GM21367 (cell line): Measurements from ENCODE around the gene THEM4.

ENCODE experiments used
- ATAC-seq: cut with Tn5 transposase; IDR thresholded peaks from one replicate; pipeline ENCODE4 v1.9.1; 2021; ENCODE audit not compliant: unreplicated experiment

The THEM4 gene

DNA sequence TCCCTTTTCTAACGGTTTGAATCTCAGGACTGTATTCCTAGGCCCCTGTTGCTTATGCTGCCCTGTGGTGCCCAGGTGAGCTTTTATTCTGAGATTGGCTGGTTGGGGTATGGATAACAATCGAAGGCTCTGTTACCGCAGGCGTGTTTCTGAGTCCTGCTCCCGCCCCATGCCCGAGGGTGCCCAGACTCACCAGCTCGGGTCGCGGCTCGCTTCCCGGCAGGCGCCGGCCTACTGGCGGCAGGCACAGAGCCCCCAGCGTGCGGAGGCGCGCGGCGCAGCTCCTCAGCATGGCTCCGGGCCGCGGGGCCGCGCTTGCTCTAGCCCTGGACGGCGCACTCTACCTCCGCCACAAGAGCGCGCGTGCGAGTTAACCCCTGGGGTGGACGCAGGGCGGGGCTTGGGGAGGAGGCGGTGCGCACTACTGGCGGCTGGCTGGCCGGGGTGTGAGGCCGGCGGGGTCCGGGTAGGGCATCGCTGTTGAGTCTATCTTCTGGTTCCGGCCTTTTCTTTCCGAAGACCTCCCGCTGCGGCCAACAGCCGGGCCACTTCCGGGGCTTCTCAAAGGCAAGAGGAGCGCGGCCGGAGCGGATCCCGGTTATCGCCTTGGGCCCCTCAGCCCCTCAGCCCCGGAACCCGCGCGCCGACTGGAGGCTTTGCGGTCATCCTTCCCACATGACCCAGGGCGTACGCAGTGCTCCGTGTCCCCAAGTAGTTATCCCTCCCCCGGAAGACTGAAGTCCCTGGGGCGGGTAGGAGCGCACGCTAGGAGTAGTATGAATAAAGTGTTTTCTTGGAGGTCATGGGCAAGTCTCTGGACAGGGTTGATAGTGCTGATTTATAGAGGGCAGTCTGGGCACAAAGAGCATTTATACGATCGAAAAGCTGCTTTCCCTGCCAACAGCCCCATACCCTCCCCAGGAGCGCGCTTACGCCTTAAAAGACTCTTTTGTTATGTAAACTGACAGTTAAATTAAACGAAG, at the start of gene THEM4:
TSS of gene THEM4 (minus strand) at position 345 of the 983 bp plus-strand sequence. CDS start at position 292, 53 bp downstream.
- ATAC-seq, result peak; percentile 97

DNA sequence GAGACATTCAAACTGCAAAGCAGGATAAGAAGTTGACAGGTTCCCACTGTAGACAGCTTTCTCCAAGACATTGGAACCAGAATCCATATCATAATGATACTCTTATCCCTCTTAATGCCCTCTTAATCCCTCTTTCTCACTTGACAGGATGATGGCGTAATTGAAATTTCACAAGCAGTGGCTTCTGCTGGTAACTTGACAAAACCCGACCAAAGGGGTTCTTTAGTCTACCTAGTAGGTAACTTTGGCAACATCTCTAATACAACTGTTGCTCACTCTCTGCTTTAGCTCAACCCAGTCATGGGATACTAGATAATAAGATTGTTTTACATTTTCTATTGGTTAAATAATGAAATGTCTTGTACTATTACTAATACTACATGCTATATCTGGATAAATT, 49.6 kb upstream of the THEM4 start:
- ATAC-seq, result no peak

- ATAC-seq, result no peak
Observed at GRCh38 chr1:151956957-151957497, 47.7 kb upstream of the THEM4 start.

DNA sequence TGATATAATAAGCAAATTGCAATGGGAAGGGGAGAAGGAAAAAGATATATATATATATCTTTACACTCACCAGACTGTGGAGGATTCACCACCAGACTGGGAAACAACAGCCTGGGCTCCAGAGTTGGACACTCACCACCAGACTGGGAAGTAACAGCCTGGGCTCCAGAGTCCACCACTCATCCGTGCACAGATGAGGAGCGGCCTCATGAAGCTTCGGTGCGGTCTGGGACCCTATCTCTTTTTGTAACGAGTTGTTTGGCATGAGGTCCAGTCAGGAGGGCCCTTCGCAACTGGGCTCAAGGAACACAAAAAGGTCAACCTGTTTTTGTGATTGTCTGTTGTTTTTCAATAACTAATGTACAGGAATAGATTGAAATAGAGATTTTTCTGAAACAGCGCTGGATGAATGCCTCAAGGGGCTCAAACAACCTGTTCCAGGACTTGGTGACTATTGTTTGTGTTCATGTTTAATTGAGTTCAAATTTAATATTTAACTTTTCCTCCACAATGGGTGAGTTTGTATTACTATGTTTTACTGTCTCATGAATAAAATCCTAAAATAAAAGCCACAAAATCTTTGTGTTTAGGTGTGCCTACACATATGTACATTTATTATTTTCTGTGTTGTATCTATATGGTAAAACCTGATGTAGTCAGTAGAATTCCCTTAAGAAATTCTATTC, 44.2 kb upstream of the THEM4 start:
- ATAC-seq, result no peak

- ATAC-seq, result no peak
Observed at GRCh38 chr1:151952811-151953210, 43.5 kb upstream of the THEM4 start.

- ATAC-seq, result no peak
Observed at GRCh38 chr1:151949371-151950193, 40.3 kb upstream of the THEM4 start.

GRCh38 chr1:151948506-151948905, 39.2 kb upstream of the THEM4 start:
- ATAC-seq, result no peak

- no peak for ATAC-seq
Observed at GRCh38 chr1:151947140-151947539, 37.8 kb upstream of the THEM4 start.

DNA sequence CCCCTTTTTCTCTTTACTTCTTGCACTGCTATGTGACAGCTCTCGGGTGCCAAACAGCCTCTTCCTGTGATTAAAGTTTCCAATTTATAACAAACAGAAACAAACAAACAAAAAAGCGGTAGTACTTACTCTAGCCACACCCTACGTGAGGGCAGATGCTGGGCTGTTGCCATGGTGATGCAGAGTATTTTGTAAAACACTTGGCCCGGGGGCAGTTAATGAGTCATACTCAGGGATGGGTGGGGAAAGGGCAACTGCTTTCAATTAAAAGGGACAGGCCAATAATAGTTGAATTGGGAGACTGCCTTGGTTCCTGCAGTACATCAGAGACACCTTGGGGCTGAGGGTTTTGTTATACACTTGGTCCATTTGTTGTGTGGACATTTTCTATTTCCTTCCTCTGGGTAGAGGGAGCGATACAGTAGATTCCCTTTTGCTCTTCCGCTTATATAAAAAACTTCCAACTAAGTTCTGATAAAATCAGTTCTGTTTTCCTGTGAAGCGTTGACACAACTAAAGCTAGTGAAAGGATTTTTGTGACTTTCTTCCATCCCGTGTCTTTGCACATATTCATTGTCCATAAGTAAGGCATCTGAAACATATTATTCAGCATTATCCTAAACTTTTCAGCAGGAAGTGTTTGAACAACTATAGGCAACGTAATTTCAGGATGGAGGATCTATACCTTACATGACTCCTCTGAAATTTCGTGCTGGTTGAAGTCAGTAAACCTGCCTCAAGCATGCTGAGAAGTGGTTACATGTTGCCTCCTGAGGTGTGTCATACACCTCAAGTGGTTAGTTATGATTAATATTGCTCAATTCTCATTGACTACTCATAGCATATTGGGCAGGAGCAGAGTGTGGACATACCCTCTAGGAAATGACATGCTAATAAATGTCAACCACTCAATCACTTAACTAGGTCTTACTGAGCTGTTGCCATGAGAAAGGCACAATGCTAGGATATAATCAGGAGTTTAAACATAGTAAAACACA, 36.7 kb upstream of the THEM4 start:
- no peak for ATAC-seq

- ATAC-seq, result no peak
Observed at GRCh38 chr1:151944857-151945575, 35.7 kb upstream of the THEM4 start.

DNA sequence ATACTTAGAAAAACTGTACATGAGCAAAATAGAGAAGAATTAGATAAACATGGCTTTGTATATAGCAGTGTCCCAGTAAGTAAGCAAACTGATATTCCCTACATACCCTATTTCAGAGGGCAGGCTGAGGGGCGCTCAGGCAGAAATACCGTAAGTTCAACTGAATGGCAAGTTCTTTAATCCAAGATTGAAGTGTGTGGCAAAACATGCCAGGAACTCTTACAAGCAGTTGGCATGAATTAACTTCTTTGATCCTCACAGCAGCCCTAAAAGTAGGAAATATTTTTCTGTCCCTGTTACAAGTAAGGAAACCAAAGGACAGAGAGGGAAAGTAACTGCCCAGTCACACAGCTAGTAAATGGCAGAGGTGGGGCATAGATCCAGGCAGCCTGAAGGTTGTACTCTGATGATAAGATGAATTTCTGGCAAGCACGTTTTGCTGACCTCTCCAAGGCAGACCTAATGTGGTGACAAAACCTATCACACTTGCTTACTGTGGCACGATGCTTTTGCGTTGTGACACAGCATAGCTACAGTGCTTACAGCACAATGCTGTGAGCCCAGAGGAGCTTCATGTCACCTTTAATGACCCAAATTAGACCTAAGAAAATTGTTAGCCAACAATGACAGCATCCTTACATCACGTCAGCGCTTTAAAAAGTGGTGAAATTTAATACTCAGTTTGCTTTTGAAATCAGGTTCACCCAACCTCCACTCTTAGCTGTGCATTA, 35.0 kb upstream of the THEM4 start:
- ATAC-seq, result no peak

DNA sequence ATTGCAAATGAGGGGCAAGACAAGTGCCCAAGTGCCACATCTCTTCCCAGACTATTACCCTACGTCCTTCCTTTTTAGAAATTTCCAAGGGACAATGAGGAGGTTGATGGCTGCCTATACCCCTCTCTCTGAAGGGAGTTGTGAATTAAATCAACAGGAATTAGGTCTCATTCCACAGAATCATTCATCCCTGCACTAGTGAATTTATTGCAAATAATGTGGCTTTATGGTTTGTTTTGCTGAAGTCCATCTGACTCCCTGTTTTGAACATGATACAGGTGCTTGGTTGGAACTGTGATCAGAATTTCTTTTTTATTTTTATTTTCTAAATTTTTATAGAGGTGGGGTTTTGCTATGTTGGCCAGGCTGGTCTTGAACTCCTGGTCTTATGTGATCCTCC, 34.3 kb upstream of the THEM4 start:
- ATAC-seq, result no peak

GRCh38 chr1:151942882-151943281, 33.6 kb upstream of the THEM4 start:
- ATAC-seq, result no peak

DNA sequence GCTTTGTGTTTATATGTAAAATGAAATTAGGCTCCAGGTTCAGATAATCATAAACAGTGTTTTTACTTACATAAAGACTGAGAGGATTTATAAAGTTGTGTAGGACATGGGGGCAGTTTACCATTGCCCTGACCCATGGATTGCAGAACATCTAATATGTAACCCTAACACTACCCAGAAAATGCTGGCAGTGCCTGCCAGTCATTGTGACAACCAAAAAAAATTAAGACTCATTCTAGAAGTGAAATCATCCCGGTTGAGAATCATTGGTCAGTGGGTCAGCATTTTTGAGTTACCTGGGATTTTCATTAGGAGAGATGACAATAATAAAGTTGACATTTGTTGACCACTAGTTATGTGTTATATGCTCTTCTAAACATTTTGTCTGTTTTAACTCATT, 31.2 kb upstream of the THEM4 start:
- ATAC-seq, result no peak

DNA sequence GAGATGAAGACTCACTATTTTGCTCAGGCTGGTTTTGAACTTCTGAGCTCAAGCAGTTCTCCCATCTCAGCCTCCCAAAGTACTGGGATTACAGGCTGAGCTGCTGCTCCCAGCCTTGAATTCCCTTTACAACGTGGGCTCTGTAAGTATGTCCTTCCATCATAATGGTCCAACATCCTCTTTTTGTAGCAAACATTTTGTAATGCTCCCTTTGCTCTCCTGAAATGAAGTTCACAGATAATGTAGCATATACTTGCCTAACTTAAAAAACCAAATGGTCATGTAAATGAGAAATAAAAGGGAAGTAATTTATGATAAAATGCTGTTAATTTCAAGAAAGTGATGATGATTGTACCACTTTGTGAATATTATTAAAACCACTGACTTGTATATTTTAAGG, 30.5 kb upstream of the THEM4 start:
- ATAC-seq, result no peak

DNA sequence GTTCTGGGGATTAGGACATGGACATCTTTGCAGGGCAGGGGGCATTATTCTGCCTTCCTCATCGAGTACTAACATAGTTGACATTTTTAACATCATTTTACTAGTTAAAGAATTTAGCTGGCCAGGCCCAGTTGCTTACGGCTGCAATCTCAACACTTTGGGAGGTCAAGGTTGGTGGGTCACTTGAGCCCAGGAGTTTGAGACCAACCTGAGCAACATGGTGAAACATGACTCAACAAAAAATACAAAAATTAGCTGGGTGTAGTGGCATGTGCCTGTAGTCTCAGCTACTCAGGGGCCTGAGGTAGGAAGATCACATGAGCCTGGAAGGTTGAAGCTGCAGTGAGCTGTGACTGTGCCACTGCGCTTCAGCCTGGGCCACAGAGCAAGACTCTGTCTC, 29.8 kb upstream of the THEM4 start:
- no peak for ATAC-seq

DNA sequence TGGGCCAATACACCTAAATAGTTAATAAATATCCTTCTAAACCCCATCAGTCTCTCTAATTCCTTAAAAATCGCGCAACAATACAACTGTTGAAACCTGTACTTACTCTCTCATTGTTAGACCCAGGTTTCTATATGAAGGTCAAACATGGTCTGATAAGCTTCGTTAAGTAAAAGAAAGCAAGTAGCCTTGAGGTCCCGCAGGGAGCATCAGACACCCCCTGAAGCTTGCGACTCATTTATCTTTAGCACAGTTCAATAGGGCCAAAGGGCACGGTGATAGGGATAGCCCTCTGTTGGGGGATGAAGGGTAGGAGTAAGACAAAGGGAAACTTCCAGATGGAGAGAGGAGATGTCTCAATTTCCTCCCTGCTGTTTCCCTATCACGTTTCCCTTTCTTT, 27.3 kb upstream of the THEM4 start:
- ATAC-seq, result no peak

DNA sequence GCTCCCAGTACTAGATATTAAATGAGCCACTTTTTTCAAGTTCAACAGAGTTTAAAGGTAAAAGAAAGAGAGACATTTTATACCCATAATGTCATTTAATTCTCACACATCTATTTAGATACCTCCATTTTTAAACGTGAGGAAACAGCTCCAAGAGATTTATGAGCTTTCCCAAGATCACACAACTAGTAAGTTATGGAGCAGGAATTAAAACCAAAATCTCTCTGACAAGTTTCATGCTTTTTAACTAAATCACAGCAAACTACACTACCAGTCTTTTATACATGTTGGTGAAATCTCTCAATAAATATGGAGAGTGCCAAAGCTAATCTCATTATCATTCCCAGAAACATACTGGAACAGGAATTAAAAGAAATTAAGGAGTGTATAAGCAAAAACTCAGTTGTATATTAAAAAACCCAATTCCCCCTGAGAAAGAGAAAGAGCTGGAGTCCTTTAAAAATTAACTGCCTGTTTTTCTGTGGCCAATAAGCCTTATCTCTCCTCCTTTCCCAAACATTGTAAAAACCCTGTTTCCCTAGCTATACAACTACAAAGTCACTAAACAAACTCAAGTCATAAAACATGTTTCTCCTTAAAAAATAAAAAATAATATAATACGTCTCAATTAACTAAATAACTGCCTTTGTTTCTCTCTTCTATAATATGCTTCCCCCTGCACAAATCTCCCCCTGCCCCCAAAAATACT, 26.7 kb upstream of the THEM4 start:
- no peak for ATAC-seq
